ENCODE results near the gene WASF1. TPM values are rescaled to one million over a fixed set of nuclear protein-coding genes. Genes with fewer than 3 reads are reported as not detected.
A peak's percentile ranks its signal among the peaks of the same experiment; 100 is the strongest.

Gene WASF1
- total and polyA plus RNA-seq, 7 donors, result 0.47 to 5.3 (median 0.97) TPM

GRCh38 chr6:110063594-110064263 is 115.7 kb downstream of the WASF1 start:
- Histone ChIP-seq H3K27ac (no peak overlapping the region), H3K36me3 (ENCODE audit: insufficient read depth in 1 of 2, low read depth in 1 of 2) (no peaks in the 10 kb centered on the region), H3K27me3 (ENCODE audit: insufficient read depth in 3 of 3, low read length in 2 of 3) (peaks cover 0 to 17% (median 0%) of the 10 kb centered on the region in 3 donors), H3K9me3 (no peaks in the 10 kb centered on the region), H3K4me1 (no peaks in the 10 kb centered on the region), H3K4me3 (no peak overlapping the region)
- ATAC-seq (no peak), DNase-seq (no peak)
- 65 to 68% (median 67%) methylated on average over 6 of the region's 6 CpGs for WGBS, 3 donors
- intact Hi-C loops (cut with DNase I), result loop anchor here in 1 of 2 donors (10.0 kb wide), 1 partner anchor 301 kb away; no protein-coding TSS in a partner anchor
- TF ChIP-seq, protein P1, sequence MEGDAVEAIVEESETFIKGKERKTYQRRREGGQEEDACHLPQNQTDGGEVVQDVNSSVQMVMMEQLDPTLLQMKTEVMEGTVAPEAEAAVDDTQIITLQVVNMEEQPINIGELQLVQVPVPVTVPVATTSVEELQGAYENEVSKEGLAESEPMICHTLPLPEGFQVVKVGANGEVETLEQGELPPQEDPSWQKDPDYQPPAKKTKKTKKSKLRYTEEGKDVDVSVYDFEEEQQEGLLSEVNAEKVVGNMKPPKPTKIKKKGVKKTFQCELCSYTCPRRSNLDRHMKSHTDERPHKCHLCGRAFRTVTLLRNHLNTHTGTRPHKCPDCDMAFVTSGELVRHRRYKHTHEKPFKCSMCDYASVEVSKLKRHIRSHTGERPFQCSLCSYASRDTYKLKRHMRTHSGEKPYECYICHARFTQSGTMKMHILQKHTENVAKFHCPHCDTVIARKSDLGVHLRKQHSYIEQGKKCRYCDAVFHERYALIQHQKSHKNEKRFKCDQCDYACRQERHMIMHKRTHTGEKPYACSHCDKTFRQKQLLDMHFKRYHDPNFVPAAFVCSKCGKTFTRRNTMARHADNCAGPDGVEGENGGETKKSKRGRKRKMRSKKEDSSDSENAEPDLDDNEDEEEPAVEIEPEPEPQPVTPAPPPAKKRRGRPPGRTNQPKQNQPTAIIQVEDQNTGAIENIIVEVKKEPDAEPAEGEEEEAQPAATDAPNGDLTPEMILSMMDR (IDR thresholded peaks at IDR 0.05), result no peak

- H3K27ac ChIP-seq, result no peak overlapping the region
- no peak for DNase-seq
- no peak for ATAC-seq
- TF ChIP-seq, protein P1 (IDR thresholded peaks at IDR 0.05), result no peak
- no peaks in the 10 kb centered on the region for H3K9me3 ChIP-seq
- intact Hi-C loops (cut with DNase I), result loop anchor here in 1 of 2 donors (10.0 kb wide), 1 partner anchor 531 kb away; no protein-coding TSS in a partner anchor
- H3K4me1 ChIP-seq, result no peaks in the 10 kb centered on the region
- WGBS, 3 donors, result 52 to 65% (median 58%) methylated on average over 3 of the region's 3 CpGs
- no peak overlapping the region for H3K4me3 ChIP-seq
- H3K27me3 ChIP-seq (ENCODE audit: insufficient read depth in 3 of 3, low read length in 2 of 3), result peaks cover 0 to 9% (median 0%) of the 10 kb centered on the region in 3 donors
- H3K36me3 ChIP-seq (ENCODE audit: insufficient read depth in 1 of 2, low read depth in 1 of 2), result no peaks in the 10 kb centered on the region
Observed at GRCh38 chr6:110055387-110055735, 124.1 kb downstream of the WASF1 start.

GRCh38 chr6:110054664-110055386 is 124.6 kb downstream of the WASF1 start:
- ATAC-seq (no peak), DNase-seq (no peak)
- Histone ChIP-seq H3K4me1 (no peaks in the 10 kb centered on the region), H3K4me3 (no peak overlapping the region), H3K27me3 (ENCODE audit: insufficient read depth in 3 of 3, low read length in 2 of 3) (peaks cover 0 to 4% (median 0%) of the 10 kb centered on the region in 3 donors), H3K27ac (no peak overlapping the region), H3K9me3 (no peaks in the 10 kb centered on the region), H3K36me3 (ENCODE audit: insufficient read depth in 1 of 2, low read depth in 1 of 2) (no peaks in the 10 kb centered on the region)
- intact Hi-C loops (cut with DNase I), result loop anchor here (5.0 to 10.0 kb wide), 2 partner anchors 332 to 530 kb away; no protein-coding TSS in a partner anchor
- TF ChIP-seq, protein P1 (IDR thresholded peaks at IDR 0.05), result no peak
- 79 to 85% (median 81%) methylated on average over 15 of the region's 15 CpGs for WGBS, 3 donors

GRCh38 chr6:110053395-110054240 is 125.9 kb downstream of the WASF1 start:
- Histone ChIP-seq H3K27me3 (ENCODE audit: insufficient read depth in 3 of 3, low read length in 2 of 3) (no peaks in the 10 kb centered on the region), H3K4me1 (no peaks in the 10 kb centered on the region), H3K36me3 (ENCODE audit: insufficient read depth in 1 of 2, low read depth in 1 of 2) (no peaks in the 10 kb centered on the region), H3K9me3 (no peaks in the 10 kb centered on the region), H3K27ac (no peak overlapping the region), H3K4me3 (no peak overlapping the region)
- intact Hi-C loops (cut with DNase I), result loop anchor here (5.0 to 10.0 kb wide), 2 partner anchors 334 to 529 kb away; no protein-coding TSS in a partner anchor
- 10 to 18% (median 16%) methylated on average over 5 of the region's 5 CpGs for whole genome bisulfite sequencing, 3 donors
- no peak for DNase-seq
- no peak for ATAC-seq
- TF ChIP-seq, protein P1 (IDR thresholded peaks at IDR 0.05), result peak; percentile 55
